Gastroesophageal sphincter (tissue), 3 donors: ENCODE measurements around the gene FARS2.

Source experiments
- CTCF ChIP-seq, 4 experiments: fragments of 200-600 bp in 2 of 4; fragments of 450-650 bp in 2 of 4; sonication (generic) in 1 of 4; IDR thresholded peaks; one replicate each; pipeline ENCODE4 v1.5.1; 2017 to 2019; ENCODE audit warnings: antibody characterized with exemption in 4 of 4, mild to moderate bottlenecking in 2 of 4, moderate library complexity in 2 of 4
- POLR2A ChIP-seq, 2 donors: fragments of 450-650 bp; IDR thresholded peaks; one replicate each; pipeline ENCODE4 v1.6.1; 2017; ENCODE audit warnings: antibody characterized with exemption in 2 of 2, mild to moderate bottlenecking in 2 of 2, moderate library complexity in 1 of 2

DNA sequence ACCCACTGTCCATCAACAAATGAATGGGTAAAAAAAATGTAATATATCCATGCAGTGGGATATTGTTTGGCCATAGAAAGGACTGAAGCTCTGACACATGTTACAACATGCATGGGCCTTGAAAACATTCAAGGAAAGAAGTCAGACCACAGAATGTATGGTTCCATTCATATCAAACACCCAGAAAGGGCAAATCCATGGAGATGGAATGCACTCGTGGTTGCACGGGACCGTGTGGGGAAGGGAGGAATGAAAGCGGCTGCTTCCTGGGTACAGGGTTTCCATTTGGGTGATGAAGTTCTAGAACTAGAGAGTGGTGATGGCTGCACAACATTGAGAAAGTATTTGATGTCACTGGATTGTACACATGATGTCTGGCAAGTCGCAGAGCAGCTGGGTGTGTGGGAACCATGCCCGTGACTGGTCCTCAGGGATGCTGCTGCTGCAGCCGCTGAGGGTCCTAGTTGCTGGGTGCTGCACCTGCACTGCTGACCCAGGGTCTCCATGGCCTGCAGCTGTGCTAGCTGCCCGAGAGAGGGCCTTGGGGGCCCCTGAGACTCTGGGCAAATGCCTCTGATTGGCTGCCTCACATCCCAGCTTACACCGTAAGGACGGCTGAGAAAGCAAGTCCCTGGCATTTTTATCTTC is 525.1 kb downstream of the FARS2 start:
- no peak for TF ChIP-seq POLR2A (IDR thresholded peaks at IDR 0.05)
- TF ChIP-seq CTCF (IDR thresholded peaks at IDR 0.05) = no peak
